Pancreas (tissue), 10 donors: ENCODE data around the gene MYH9. TPM values are rescaled to one million over a fixed set of nuclear protein-coding genes. Genes with fewer than 3 reads are reported as not detected.

ENCODE experiments used
- ATAC-seq, 4 donors: fragments of 200-7000 bp; cut with Tn5 transposase; one replicate each; pipeline versions ENCODE4 v1.8.0 to v1.9.1; 2020; ENCODE audit warnings: mild to moderate bottlenecking in 4 of 4, moderate library complexity in 4 of 4
- DNase-seq, 6 donors: peaks; one replicate each; pipeline ENCODE4 v3.0.0-alpha.2; 2020
- FAIRE-seq: peaks from 2 replicates; lab custom pipeline; 2012; peaks lifted over from hg19 to GRCh38; lab: Jason Lieb, UNC
- H3K27ac ChIP-seq, 4 donors: fragments of 200-600 bp; sonication (generic); 1 replicate in 3 of 4; 2 replicates in 1 of 4; pipeline versions ENCODE4 v1.5.0 to v1.8.0; 2020
- H3K27me3 ChIP-seq, 4 donors: fragments of 200-600 bp; one replicate each; pipeline ENCODE4 v1.8.0; 2021
- H3K36me3 ChIP-seq, 3 donors: fragments of 200-600 bp; sonication (generic) in 1 of 3; one replicate each; pipeline versions ENCODE4 v1.5.0 to v1.8.0; 2020 to 2021
- H3K4me1 ChIP-seq, 3 donors: fragments of 200-600 bp; one replicate each; pipeline ENCODE4 v1.8.0; 2021
- H3K4me3 ChIP-seq, 4 donors: fragments of 200-600 bp; sonication (generic) in 2 of 4; one replicate each; pipeline versions ENCODE4 v1.5.0 to v1.8.0; 2020 to 2021
- H3K9me3 ChIP-seq, 4 donors: fragments of 200-600 bp; one replicate each; pipeline ENCODE4 v1.8.0; 2021
- CTCF ChIP-seq, 4 donors: fragments of 200-600 bp; sonication (generic) in 3 of 4; IDR thresholded peaks; one replicate each; pipeline versions ENCODE4 v1.5.0 to v1.8.0; 2021; ENCODE audit warnings: antibody characterized with exemption in 4 of 4
- WGBS, 2 donors: extraction: QIAGEN DNeasy Blood & Tissue Kit; methylation state at CpG; one replicate each; pipeline ENCODE4 v1.1.7; 2013; 5-methylcytosine and 5-hydroxymethylcytosine counted together
- intact Hi-C, 3 donors: fragments of 100-400 bp; cut with DNase I; formaldehyde crosslinking; loops; one replicate each; pipeline versions ENCODE4 v1.11.1 to v1.14.2; 2022
- polyA plus RNA-seq, 2 donors: library from polyadenylated mRNA; stranded (reverse); fragments of 200-250 nt; gene quantifications; one replicate each; pipeline ENCODE4 v1.2.3, GENCODE V29; 2013
- total RNA-seq, 6 donors: library from RNA; stranded (reverse); fragmentation: NEBNext Ultra II Directional in 4 of 6; extraction: Animal tissue kit (Norgen Biotek cat#: 25700) in 4 of 6; gene quantifications; one replicate each; pipeline versions ENCODE4 v1.2.1 to v1.2.4, GENCODE V29; 2021 to 2023
- donor health status: healthy with polysubstance abuse.
- donor health status: DM: no; HTN: no; CAD: no; lungs with moderate emphysema.
- donor health status: DM: no; HTN: no; CAD: no.
- donor health status: control.
- donor health status: control.
- donor health status: Bipolar disorder and iron deficiency.
- donor health status: DM: yes; HTN: yes; CAD: no.
- donor health status: DM: no; HTN: no; CAD: no.
- donor health status: DM: no; HTN: no; CAD: no.
- donor health status: DM: yes; HTN: yes; CAD: no.

Gene MYH9
- total and polyA plus RNA-seq, 8 donors: 80.9 to 554 (median 376) TPM

GRCh38 chr22:36384766-36385481, 2.8 kb downstream of the MYH9 start:
- Histone ChIP-seq H3K27me3 (no peaks in the 10 kb centered on the region), H3K9me3 (no peaks in the 10 kb centered on the region), H3K4me1 (peaks cover 28 to 54% (median 40%) of the 10 kb centered on the region in 3 donors), H3K27ac (peak overlapping the region; percentile 95 to 98 (median 96)), H3K4me3 (peak overlapping the region in 3 of 4 donors; percentile 86 to 99 (median 99)), H3K36me3 (no peaks in the 10 kb centered on the region)
- FAIRE-seq (no peak), DNase-seq (no peak), ATAC-seq (no peak)
- WGBS, 2 donors: 6 to 9% methylated on average over 7 of the region's 7 CpGs
- TF ChIP-seq CTCF (IDR thresholded peaks at IDR 0.05): no peak
- intact Hi-C loops: loop anchor here in 2 of 3 donors (10.0 kb wide), 1 partner anchor 50 kb away; no protein-coding TSS in a partner anchor

- intact Hi-C loops: loop anchor here in 2 of 3 donors (10.0 kb wide), 1 partner anchor 48 kb away; no protein-coding TSS in a partner anchor
- 26 to 35% methylated on average over 4 of the region's 4 CpGs for WGBS, 2 donors
- Histone ChIP-seq H3K27me3 (no peaks in the 10 kb centered on the region), H3K9me3 (no peaks in the 10 kb centered on the region), H3K36me3 (no peaks in the 10 kb centered on the region), H3K4me3 (peak overlapping the region in 2 of 4 donors; percentile 6 to 13), H3K4me1 (peaks cover 33 to 63% (median 49%) of the 10 kb centered on the region in 3 donors), H3K27ac (peak overlapping the region in 3 of 4 donors; percentile 22 to 97 (median 55))
- FAIRE-seq (no peak), DNase-seq (no peak), ATAC-seq (no peak)
- TF ChIP-seq CTCF (IDR thresholded peaks at IDR 0.05): no peak
Measured at GRCh38 chr22:36383110-36383581, 4.6 kb downstream of the MYH9 start.

GRCh38 chr22:36381513-36382128, 6.1 kb downstream of the MYH9 start:
- Histone ChIP-seq H3K36me3 (no peaks in the 10 kb centered on the region), H3K27me3 (no peaks in the 10 kb centered on the region), H3K4me3 (no peak overlapping the region), H3K9me3 (no peaks in the 10 kb centered on the region), H3K4me1 (peaks cover 36 to 71% (median 51%) of the 10 kb centered on the region in 3 donors), H3K27ac (peak overlapping the region in 2 of 4 donors; percentile 33 to 62)
- TF ChIP-seq CTCF (IDR thresholded peaks at IDR 0.05): no peak
- DNase-seq: no peak
- intact Hi-C loops: loop anchor here in 2 of 3 donors (10.0 kb wide), 1 partner anchor 47 kb away; no protein-coding TSS in a partner anchor
- FAIRE-seq: no peak
- no peak for ATAC-seq
- 67 to 88% methylated on average over 5 of the region's 5 CpGs for WGBS, 2 donors

GRCh38 chr22:36379593-36380361, 8.0 kb downstream of the MYH9 start:
- Histone ChIP-seq H3K27me3 (no peaks in the 10 kb centered on the region), H3K27ac (peak overlapping the region in 3 of 4 donors; percentile 26 to 62 (median 27)), H3K4me1 (peaks cover 42 to 85% (median 55%) of the 10 kb centered on the region in 3 donors), H3K4me3 (no peak overlapping the region), H3K36me3 (no peaks in the 10 kb centered on the region), H3K9me3 (no peaks in the 10 kb centered on the region)
- intact Hi-C loops: loop anchor here in 2 of 3 donors (10.0 kb wide), 1 partner anchor 45 kb away; no protein-coding TSS in a partner anchor
- 53 to 59% methylated on average over 16 of the region's 16 CpGs for WGBS, 2 donors
- TF ChIP-seq CTCF (IDR thresholded peaks at IDR 0.05): no peak
- no peak for DNase-seq
- ATAC-seq: peak; percentile 16 to 19 (median 16)
- no peak for FAIRE-seq
